ENCODE measurements around the gene CCNG2.

DNA sequence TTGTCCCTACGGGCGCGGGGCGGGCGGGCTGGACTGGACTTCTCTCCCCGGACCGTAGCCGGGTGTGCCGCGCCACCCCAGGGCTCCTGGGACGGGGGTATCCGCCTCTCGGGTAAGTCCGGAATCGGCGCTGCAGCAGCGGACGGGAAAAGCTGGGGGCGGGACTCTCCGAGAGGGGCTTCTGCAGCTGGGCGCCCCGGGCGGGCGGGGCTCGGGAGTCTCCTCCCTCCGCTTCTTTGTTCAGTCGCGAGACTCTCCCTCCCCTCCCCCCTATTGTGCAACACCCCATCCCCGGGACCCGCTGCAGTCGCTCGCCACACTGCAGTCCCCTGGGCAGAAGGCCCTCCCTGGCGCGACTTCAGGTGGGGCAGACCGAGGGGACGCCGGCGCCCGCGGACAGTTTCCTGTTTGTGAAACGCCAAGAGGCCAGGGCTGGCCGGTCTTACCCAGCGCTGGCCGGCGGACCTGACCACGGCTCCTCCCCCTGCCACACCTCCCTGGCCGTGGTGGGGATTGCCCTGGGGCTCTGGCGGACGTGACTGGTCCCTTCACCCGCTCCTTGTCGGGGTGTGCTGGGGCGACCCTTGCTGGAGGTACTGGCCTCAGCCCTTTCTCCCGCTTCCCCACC is 966 bp downstream of the CCNG2 start:
- TF ChIP-seq, protein P1, sequence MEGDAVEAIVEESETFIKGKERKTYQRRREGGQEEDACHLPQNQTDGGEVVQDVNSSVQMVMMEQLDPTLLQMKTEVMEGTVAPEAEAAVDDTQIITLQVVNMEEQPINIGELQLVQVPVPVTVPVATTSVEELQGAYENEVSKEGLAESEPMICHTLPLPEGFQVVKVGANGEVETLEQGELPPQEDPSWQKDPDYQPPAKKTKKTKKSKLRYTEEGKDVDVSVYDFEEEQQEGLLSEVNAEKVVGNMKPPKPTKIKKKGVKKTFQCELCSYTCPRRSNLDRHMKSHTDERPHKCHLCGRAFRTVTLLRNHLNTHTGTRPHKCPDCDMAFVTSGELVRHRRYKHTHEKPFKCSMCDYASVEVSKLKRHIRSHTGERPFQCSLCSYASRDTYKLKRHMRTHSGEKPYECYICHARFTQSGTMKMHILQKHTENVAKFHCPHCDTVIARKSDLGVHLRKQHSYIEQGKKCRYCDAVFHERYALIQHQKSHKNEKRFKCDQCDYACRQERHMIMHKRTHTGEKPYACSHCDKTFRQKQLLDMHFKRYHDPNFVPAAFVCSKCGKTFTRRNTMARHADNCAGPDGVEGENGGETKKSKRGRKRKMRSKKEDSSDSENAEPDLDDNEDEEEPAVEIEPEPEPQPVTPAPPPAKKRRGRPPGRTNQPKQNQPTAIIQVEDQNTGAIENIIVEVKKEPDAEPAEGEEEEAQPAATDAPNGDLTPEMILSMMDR (conservative IDR thresholded peaks at IDR 0.05; ENCODE audit: low read depth, low read length), result no peak
- TF ChIP-seq FOS (IDR thresholded peaks at IDR 0.05; ENCODE audit: low read depth, low read length) (no peak), NFE2L2 (IDR thresholded peaks at IDR 0.05; ENCODE audit: low read depth, low read length) (no peak)

Data from IMR-90 (cell line).